Activated CD8-positive, alpha-beta memory T cell treated with anti-CD3 and anti-CD28 coated beads, Interleukin-2, amount 50 U/mL, for 24 hours (primary cell): ENCODE results near the gene CAMLG.

Source experiments
- DNase-seq: peaks from one replicate; pipeline ENCODE4 v3.0.0-alpha.2; 2020; ENCODE audit errors: extremely low read depth

Gene CAMLG

GRCh38 chr5:134777366-134777765 is 39.0 kb downstream of the CAMLG start:
- no peak for DNase-seq

GRCh38 chr5:134784241-134784920 is 46.0 kb downstream of the CAMLG start:
- DNase-seq: no peak

- DNase-seq: no peak
Measured at GRCh38 chr5:134784946-134785620, 46.7 kb downstream of the CAMLG start.

GRCh38 chr5:134787692-134788091 is 49.3 kb downstream of the CAMLG start:
- DNase-seq: no peak

GRCh38 chr5:134791580-134791979 is 53.2 kb downstream of the CAMLG start:
- DNase-seq: no peak

GRCh38 chr5:134792286-134792685 is 53.9 kb downstream of the CAMLG start:
- no peak for DNase-seq

- no peak for DNase-seq
Measured at GRCh38 chr5:134793111-134793510, 54.8 kb downstream of the CAMLG start.

GRCh38 chr5:134794082-134794481 is 55.7 kb downstream of the CAMLG start:
- DNase-seq: no peak

- DNase-seq: no peak
Measured at GRCh38 chr5:134794819-134795218, 56.5 kb downstream of the CAMLG start.

- DNase-seq: no peak
Measured at GRCh38 chr5:134798468-134798867, 60.1 kb downstream of the CAMLG start.
